HPDE6-E6E7 (cell line): ENCODE results near the gene ZNF343.
"Not testable (repeated sequence)": the region's sequence is repeated elsewhere in the genome, so short reads cannot be mapped to it uniquely, and the experiment has no call there.

ENCODE experiments used
- DNase-seq: peaks from one replicate; pipeline ENCODE4 v3.0.0; 2011; ENCODE audit warnings: missing footprints; ENCODE audit errors: extremely low spot score

Gene ZNF343

DNA sequence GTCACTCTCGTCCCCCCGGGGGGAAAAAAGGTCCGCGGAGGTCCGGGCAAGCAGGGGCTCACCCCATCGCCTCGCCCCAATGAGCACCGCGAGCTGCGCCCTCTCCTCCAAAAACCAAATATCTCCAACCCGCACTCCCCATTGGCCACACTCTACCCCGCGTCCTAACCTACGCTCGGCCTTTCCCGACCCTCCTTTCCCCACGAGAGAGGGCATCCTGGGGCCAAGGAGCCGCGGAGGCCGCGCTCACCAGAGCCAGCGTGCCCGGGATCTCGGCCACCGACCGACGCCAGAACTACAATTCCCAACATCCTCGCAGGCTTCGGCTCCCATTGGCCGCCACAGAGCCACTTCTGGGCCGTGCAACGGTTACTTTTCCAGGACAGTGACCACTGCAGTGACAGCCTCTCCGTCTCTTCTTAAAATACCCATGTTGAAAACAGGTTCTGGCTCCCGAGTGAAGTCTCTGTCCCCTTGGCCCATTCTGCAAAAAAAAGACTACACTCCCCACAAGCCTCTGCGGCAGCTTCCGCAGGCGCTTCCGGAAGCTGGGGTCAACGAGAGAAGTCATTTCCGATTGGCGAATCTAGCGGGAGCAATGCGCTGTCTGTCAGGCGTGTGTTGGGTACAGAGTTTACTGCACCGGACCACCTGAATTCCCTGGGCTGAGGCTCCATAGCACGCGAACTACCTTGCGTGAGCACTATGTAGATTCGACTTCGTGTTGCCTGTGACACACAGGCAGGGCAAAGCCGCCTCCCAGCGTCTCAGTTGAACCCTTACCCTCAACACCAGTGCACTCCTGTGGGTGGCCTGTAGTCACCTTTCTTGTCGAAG lies at the start of gene ZNF343:
Gene ZNF343, minus strand, starts transcription at position 285 of the 837 bp plus-strand sequence. CDS start 15,020 bp downstream, outside the sequence.
- DNase-seq, result peak; percentile 98

DNA sequence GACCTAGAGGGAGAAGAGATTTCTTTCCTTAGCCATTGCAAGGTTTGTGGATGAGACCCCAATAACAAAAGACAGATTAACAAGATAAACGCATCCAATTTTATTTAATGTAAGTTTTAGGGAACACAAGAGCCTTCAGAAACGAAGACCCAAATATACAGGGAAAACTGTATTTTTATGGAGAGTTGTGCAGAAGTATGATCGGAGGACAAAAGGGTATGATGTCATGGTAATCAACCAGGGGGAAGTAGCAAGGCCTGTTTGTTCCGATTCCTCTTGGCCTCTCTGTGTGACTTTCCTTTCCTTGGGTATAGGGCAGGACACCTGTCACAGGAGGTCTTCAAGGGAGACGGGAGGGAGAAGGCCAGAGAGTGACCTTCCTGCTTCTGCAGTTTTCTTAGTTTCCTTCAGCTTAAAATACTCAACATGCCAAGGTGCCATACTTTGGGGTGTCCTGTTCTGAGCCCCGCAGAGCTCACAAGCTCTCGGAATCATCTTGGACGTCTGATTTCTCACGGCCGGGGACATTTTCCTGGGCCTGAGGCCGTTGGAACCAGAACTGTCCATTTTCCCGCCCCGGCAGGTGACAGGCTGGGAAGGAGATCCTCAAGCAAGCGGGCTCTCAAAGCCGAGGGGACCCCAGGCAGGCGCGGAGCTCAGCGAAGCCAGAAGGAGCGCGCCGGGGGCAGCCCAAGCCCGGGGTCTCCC lies 49.3 kb upstream of the ZNF343 start:
- no peak for DNase-seq

DNA sequence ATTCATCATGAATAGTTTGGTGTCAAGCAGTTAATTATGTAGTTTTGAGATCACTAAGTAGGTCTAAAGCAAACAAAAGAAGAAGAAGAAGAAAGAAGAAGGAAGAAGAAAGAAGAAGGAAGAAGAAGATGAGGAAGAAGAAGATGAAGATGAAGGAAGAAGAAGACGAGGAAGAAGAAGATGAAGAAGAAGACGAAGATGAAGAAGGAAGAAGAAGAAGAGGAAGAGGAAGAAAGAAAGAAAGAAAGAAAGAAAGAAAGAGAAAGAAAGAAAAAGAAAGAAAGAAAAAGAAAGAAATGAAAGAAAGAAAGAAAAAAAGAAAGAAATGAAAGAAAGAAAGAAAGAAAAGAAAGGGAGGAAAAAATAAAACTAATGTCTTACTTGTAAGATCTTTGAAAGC lies 36.9 kb upstream of the ZNF343 start:
- DNase-seq, result no peak

DNA sequence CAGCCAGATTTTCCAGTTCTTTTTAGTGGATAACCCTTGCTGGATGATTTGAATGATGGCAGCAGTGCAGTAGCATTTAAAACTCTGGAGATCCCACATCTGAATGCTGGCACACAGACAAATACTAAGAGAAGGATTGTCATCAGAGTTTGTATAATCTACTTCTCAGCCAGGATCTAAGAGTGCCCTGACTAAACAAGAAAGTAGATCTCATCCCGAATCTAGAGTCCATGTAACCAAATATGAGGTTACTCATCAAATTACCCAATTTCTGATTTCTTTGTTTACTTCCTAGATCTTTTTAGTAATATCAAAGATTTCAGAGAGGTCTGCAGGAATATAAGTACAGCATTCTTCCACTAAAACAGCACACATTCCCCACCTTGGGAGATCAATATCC lies 35.5 kb upstream of the ZNF343 start:
- no peak for DNase-seq

DNA sequence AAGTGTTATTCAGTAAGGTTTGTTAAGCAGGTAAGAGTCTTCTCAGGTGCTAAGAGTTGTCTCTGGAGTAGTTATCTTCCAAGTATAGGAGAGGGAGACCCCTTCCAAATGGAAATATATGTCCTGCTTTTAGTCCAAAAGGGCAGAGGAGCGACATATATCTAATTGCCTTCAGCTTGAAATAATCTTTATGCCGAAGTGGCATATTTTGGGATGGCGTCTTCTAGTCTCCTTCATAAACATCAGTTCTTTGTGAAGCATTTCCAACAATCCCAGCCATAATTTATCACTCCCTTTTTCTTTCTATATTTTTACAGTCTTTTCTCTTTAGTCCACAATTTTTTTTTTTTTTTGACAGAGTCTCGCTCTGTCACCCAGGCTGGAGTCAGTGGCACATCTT lies 33.6 kb upstream of the ZNF343 start:
- DNase-seq, result no peak

DNA sequence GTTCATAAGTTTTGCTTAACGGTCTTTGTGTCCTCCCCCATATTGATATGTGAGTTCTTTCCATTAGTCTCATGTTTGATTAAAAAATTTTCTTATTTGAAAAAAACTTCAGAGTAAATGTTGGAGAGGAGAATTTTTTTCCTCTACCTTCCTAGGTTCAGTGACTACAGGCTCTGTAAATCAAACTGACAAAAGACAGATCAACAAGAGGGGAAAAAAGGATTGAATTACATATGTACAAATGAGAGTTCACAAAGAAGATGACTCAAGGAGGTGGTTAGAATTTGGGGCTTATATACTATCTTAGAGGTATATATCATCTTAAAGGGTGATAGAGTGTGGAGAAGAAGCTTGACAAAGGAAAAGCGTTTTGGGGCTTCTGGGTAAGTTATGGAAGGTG lies 33.2 kb upstream of the ZNF343 start:
- no peak for DNase-seq

DNA sequence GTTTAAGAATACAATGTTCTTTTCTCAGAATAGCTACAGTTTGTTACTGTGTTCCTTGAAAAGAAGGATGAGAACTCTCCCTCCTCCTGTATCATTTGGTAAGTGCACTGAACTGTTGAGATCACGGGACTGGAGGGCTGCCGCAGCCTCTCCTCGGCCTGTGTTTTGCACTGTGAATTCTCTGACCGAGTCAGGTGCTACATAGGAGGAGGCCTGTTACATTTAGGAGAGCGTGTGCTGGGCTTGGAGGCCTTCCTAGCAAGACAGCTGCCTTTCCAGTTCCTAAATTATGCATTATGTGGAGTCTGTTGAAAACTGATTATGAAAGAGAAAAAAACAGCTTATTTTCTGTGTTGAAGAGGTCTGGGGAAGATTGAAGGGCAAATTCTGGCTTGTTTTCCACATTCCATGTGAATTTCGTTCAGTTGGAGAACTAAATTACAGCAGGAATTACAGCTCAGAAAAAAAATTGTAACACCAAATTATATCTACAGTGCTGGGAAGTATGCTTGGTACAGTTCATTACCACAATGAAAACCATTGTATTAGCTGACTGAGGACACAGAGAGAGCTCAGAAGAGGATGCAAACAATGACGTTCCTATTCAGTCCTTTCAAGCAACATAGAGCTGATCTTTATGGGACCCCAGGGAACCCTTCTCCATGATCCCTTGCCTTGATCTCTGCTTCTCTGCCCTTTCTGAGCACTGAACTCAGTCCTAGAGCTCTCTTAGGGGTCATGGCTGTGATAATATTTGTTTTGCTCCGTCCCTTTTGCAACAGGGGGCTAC lies 30.4 kb upstream of the ZNF343 start:
- DNase-seq, result no peak

DNA sequence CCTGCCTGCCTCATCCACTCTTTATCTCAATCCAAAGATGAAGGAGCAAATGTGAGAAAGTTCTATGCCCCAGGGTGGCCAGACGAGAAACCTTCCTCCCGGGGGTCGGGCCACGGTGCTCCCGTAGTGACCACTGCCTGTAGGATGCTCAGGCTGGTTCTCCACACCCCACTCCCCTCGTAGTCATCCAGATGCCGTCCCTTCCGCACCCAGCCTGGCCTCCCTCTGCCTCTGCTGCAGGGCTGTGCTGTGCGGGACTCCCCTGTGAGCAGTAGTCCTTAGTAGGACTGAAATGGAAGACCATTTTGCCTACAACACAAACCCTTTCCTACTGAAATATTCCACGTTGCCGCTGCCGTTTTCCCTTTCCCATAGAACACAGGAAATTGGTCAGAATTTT lies 29.6 kb upstream of the ZNF343 start:
- DNase-seq, result no peak

GRCh38 chr20:2537101-2537500 lies 28.4 kb upstream of the ZNF343 start:
- DNase-seq, result no peak

GRCh38 chr20:2536560-2536986 lies 27.9 kb upstream of the ZNF343 start, which contains the start of gene TMC2:
TSS of gene TMC2 (plus strand) at chr20:2536573. CDS start at chr20:2536622, 49 bp downstream.
- DNase-seq, result no peak

- no peak for DNase-seq
These were observed 27.2 kb upstream of the ZNF343 start for GRCh38 chr20:2535711-2536559.

DNA sequence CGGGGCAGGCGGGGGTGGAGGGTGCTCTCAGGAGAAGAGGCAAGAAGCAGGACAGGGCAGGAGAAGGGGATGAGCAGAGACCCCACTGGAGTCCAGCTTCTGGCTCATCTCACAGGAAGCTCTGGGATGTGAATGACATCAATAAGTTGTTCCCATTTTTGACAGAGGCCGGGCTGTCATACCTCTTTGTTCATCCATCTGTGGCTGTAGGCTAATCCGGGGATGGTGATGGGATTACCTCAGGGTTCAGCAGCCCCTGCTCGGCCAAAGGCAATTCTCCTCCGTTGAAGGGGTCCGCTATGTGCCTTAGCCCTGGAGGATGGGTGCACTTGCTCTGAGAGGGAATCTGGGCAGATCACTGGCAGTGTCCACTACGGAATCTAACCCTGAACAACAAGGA lies 24.4 kb upstream of the ZNF343 start:
- DNase-seq, result no peak

- DNase-seq, result no peak
These were observed 20.1 kb upstream of the ZNF343 start for GRCh38 chr20:2528671-2529271.

- DNase-seq, result no peak
These were observed 19.0 kb upstream of the ZNF343 start for GRCh38 chr20:2527762-2528161.

GRCh38 chr20:2526218-2526583 lies 17.5 kb upstream of the ZNF343 start:
- not testable (repeated sequence) for DNase-seq

GRCh38 chr20:2524709-2525506 lies 16.2 kb upstream of the ZNF343 start:
- DNase-seq, result peak; percentile 50

DNA sequence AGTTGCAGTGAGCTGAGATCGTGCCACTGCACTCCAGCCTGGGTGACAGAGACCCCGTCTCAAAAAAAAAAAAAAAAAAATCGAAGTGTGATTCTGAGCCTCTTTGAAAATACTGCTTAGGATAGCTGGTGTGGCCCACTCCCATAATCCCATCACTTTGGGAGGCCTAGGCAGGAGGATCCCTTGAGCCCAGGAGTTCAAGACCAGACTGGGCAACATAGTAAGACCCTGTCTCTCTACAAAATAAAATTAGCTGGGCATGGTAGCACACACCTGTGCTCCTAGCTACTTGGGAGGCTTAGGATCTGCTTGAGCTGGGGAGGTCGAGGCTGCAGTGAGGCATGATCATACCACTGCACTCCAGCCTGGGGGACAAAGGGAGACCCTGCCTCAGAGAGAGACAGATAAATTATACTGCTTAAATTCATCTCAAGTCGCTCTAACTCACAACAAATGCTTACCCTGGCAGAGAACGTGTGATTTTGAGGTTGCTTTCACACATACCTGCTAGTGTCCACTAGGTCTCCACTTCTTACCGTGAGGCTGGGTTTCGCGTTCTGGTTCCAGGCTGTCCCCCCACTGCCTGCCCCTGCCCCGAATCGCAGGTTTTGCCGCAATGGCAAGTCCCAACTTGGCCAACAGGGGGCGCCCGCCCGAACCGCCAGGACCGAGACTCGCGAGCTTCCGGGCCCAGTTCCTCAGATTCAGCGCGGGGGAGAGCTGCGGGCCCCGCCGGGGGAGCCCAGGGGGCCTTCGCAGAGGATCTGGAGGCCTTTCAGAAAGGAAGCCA lies 15.4 kb upstream of the ZNF343 start:
- peak; percentile 68 for DNase-seq

GRCh38 chr20:2522826-2523429 lies 14.2 kb upstream of the ZNF343 start:
- not testable (repeated sequence) for DNase-seq
